Stimulated activated CD8-positive, alpha-beta memory T cell treated with anti-CD3 and anti-CD28 coated beads, Interleukin-2, amount 100 ng/mL, for 1 hour (primary cell): ENCODE data around the gene PRKAG2.

ENCODE experiments used
- DNase-seq, 2 donors: peaks; one replicate each; pipeline ENCODE4 v3.0.0-alpha.2; 2020; ENCODE audit warnings: low read depth in 2 of 2

The PRKAG2 gene

DNA sequence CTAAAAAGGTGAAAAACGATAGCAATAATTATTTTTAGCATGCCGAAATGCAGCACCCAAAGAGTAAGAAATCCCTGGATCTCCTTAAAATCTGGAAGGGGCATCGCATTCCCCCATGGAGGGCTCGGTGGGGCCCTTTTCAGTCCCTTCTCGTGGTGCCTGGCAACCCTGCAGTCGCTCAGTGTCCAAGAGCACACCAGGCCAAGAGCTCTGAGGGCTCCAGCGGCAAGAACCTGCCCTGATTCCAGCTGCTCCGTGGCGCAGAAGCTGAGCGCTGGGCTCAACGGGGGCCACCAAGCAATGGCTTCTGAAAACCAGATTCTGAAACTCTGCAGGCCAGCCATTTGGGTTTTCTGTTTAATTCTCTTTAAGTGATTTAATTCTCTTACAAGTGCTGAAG is 131.2 kb downstream of the PRKAG2 start:
- DNase-seq = no peak

DNA sequence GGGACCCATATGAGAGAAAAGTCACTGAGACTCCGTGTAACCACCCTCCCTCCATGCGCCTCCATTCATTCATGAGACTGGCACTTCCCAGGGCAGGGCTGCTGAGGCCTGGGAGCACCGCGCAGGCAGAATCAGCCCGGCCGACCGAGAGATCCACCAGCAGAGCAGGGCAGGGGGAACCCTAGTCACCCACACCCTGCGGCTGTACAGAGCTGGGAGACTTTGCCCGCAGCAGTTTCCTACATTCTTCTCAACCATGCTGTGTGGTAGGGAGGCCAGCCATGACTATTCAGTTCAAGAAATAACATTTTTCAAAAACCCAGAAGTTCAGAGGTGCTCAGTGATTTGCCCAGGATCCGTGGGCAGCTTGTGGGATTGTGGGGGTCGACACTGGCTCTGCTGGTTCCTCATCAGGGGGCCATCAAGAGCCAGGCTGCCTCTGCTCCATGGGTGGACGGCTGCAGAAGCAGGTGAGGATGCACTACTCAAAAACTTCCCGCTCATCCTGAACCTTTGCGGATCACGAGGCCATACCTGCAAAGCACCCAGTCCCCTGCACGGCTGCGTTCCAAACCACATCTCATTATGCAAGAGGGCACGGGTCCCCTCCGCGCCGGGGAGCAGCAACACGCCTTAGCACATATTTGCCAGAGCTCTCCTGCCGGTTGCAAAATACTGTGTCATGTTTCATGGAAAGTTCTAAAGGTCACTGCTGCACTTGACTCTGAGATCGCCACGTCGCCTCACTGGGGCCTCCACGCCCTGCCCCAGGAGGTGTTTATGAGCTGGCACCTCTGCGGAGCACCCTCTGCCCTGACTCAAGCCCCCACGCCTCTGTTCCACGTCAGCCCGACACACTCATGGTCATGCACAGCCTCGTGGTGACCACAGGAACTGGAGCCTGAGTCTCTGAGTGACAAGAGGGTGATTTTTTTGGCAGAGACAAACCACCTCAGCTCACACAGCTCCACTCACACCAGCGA is 132.0 kb downstream of the PRKAG2 start:
- DNase-seq = no peak

DNA sequence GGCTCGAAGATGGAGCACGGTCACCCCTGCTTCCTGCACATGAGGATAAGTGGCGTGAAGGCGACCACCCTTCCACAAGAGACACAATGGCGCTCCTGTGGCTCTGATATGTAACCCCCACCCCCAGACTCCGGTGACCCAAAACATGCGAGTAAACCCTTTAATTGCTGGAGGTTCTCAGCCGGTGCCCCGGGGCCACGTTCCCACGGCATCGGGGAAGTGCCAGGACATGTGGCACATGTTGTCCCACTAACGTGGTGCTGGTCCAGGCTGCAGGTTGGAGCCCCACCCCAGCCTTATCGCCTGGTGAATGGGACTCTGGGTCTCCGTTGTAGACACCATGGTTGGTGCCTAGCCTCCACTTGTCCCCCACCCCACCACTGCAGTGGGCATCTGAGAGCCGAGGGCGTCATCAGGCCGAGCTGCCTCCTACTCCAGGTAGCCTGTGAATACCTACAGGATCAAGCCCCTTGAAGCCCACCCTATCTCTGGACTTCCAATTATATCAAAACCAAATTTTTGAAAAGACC is 132.8 kb downstream of the PRKAG2 start:
- no peak for DNase-seq

DNA sequence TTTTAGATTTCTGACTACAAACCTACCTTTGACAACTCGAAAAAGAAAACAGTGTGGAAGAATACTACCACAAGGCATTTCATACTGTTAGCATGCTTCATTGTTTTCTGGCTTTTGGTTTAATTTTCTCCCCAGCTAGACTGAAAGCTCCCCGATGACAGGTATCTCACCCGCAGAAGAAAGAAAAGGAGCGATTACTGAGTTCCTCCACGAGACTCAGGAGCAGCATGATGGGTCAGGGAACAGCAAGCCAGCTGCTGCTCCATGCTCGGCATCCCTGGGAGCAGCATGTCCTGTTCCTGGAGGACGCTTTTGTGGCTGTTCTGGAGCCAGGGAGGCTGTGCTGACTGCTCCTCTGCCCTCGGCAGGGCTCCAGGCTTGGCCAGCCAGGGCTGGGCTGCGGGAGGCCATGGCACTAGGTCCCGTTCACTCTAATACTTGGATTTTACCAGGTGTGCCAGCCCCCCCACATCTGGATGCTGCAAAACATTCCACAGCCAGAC is 133.4 kb downstream of the PRKAG2 start:
- DNase-seq = no peak

DNA sequence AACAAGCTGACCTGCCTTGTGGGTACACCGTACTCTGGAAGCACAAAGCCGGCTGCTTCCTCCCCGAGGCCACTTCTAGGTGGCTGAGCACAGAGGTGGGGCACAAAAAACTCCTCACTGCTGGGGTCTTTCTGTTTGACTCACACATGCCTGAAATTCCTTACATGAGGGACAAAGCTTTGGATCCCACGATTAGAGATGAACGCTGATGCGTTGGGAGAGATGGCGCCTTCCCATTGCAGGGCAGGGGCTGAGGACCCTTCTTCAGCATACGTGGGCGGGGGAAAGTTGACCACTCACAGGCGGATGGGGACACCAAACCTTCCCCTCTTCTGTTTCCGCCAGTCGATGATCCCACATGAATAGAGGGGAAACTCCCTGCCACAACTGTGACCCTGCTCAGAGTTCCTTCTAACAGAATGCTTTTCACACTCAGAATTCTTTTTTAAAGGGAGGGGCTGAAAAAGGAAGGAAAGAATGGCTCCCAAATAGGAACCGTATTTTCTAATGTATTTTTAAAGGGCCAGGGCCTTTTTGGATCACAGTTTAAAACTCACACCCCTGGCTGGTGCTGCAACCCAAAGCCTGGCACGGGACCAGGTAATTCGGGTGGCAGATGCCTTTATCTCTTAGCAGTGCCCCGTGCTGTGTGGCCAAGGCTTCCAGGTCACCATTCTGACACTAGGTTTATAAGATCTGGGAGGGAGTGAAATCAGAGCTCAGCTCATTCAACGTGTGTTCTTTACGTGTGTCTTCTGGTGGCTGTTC is 134.0 kb downstream of the PRKAG2 start:
- DNase-seq = no peak

DNA sequence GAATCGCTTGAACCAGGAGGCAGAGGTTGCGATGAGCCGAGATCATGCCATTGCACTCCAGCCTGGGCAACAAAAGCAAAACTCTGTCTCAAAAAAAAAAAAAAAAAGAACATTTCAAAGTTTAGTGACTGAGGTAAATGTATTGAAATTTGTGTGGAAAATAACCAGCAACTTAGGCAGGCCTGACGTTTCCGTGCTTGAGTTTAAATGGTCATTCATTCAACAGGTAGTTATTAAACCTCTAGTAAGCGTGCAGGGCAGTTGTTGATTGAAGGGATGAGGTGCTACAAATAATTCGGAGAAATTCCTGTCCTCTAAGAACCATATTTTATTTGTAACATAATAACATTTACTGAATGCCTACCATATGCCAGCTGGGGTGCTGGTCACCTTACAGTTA is 135.3 kb downstream of the PRKAG2 start:
- no peak for DNase-seq

DNA sequence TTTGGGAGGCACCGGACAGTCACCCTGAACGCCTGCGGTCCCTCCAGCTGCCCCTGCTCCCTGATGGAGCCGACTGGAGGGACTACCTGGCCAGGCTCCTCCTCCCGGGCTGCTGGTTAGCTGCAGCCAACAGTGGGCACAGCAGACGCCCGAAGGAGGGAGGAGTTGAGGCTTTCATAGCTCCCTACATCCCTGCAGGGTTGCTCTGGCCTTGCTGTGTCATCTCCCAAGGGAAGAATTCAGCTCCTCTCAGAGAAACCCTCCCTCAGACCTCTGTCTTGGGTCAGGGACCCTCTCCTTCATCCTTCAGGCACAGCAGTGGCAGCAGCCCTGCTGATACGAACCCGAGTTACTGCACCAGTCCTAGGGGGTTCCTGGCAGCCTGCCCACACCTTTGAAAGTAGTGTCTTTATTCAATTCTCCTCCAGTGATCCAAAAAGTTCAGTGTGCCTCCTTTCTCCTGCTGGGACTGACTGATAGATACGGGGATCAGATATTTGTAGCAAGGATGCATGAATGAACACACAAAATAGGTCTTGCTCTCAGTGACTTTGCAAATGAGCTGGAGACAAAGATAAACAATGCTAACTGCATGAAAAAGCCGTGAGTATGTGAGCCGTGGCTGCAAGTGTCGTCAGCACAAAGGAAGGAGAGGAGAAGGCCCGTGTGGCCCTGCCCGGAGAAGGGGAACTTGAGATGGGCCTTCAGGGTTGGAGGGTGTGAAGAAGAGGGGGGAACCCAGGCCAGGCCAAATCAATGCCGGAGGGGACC is 136.6 kb downstream of the PRKAG2 start:
- DNase-seq = no peak

DNA sequence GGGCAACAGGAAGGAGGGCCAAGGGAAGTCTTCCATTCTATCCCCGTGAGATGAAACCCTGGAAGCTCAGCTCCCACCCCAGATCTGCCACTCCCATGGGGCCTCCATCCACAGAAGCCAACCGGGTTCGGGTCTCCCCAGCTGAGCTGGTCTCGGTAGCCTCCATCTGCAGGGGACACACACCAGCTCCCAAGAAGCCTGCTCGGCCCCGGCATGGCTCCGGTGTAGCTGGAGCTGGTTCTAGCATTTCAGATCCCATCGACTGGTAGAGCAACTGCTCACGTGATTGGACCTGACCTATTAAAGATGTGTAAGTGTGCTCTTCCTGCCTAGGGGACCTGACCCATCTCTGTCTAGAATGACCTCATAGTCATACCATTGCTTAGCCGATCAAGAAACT is 138.0 kb downstream of the PRKAG2 start:
- no peak for DNase-seq

DNA sequence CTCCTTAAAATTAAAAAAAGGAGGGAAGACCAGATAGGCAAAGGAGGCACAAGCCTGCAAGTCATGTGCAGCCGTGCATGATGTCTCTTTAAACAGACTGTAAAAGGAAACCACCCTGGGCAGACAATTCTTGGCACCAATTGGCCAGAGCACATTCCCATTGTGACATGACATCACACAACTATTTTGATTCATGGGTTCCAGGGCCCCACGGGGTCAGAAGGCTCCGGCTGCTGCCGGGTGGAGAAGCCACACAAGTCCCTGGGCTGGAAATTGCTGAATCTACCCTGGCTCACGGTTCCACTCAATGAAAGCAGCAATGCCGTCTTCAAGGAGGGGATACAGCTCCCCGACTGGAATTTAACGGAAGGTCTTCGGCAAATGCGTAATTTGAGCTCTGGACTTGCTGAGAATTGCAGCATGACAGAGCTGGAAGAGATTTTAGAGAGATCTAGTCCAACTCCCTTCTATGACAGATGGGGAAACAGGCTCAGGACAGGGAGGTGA is 140.5 kb downstream of the PRKAG2 start:
- no peak for DNase-seq

DNA sequence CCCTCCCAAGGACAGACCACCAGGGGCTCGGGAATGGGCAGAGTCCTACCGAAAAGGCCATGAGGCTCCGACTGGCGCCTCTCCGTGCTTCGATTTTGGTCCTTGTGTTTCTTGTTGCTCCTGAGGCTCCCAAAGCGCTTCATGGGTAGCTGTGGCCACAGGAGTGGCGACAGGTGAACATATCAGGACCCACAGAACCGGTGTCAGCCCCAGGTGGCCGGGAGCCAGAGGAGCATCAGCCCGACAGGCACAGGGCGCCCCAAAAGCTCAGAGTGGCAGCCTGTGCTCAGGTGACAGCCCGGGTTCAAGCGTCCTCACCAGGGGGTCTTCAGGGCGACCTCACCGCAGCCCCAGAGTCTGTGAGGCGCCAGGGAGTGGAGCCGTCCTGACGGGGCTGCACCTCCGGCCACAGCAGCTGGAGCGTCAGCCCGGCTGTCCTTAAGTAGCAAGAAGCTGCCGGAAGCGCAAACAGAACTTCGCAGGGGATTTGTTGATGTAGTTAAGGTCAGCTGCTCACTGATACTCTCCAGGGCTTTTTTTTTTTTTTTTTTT is 141.0 kb downstream of the PRKAG2 start:
- DNase-seq = no peak

DNA sequence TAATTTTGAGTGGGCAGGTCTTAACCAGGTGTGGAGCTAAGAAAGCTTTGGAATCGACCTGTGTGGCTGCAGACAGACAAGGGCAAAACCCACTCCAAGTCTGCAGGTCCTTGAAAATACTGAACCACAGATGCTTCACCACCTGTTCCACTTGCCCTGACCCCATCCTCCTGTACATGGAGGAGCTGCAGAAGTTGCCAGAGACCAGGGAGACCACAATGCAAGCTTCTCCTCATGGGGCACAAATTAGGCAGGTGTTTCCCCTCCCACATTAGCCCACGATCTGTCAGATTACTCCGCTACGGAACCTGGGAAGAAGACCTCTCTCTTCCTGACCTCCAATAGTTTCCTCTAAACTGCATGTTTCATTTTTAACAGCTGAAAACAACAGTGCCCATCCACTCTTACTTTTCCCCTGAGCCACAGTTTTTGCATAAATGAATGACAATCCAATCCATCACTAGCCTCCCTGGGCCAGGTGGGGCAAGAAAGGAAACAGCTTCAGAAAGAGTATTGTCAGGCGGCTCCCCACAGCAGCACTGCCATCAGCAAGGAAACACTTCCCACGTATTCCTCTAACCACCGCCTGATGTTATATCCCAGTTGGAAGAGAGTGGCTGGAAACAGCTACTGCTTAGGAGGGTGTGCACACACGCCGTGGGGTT is 141.6 kb downstream of the PRKAG2 start:
- DNase-seq = no peak

DNA sequence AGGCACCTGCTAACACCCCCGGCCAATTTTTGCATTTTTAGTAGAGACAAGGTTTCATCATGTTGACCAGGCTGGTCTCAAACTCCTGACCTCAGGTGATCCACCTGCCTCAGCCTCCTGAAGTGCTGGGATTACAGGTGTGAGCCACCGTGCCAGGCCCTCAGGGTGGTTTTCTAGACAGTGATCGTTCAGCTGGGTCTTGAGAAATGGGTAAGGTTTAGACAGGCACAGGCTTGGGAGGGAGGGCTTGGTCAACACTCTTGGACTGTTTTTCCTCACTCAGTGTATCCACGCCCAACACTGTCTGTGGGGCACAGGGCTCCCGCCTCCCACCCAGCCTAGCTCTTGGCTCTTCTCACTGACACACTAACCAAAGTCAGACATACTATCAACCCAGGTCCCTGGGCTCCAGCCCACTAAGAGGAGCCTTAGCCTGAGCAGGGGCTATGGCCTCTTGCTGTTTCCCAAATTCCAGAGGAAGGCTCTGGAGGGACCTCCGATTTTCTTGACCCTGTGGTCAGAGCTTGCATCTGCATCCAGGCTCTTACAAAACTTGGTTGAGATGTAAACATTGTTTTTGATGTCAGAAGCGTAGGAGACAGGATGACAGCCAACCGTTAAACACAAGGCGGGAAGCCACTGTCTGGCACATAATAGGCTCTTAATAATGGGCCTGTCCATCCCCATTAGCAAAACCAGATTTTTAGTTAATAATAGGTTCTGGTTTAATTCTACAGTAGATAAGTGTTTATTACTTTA is 143.9 kb downstream of the PRKAG2 start:
- DNase-seq = no peak

DNA sequence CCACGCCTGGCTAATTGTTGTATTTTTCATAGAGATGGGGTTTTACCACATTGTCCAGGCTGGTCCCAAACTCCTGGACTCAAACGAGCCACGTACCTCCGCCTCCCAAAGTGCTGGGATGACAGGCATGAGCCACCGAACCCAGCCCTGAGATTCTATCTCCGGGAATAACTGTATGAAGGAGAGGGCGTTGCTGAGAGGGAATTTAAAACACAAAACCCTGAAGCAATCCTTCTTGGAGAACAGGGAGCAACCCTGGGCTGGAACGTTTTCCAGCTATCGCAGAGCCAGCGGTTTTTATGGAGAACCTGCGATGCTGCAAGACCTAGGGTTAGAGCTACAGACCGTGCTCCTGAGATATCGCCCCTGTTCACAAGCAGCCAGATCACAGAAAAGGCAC is 144.6 kb downstream of the PRKAG2 start:
- DNase-seq = no peak

DNA sequence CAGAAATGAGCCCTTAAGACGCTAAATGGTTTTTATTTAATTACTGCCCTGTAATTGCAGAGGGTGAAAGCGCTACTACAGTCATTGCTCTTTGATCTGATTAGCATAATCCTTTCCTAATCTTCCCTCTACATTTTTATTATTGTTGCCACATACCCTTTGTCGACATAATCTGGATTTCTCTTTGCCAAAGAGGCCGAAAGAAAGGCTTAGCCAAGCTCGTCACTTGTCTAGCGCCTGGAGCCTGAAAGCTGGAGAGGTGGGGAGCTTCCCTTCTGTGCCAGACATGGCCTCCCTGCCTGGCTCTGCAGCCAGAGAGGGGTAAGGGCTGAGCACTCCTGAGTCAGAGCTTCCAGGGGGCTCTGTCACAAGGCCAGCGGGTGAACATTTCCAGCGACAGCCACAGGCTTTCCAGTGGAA is 145.9 kb downstream of the PRKAG2 start:
- DNase-seq = no peak

DNA sequence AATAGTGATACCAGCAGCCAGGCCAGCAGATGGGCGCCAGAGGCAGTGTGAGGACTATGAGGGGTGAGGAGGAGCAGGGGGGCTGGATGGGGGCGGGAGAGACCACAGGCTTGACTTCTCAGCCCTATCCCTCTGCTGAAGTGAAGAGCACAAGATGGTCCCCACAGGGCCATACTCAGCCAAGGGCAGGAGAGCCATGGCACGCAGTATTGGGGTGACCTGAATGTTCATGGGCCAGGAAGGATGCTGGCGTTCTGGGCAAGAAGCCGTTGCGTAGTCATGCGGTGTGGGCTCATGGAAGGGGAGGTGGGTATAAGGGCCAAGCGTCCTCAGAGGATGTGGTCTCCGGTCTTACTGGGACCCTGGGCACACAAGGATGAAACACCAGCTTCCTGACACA is 146.3 kb downstream of the PRKAG2 start:
- no peak for DNase-seq

DNA sequence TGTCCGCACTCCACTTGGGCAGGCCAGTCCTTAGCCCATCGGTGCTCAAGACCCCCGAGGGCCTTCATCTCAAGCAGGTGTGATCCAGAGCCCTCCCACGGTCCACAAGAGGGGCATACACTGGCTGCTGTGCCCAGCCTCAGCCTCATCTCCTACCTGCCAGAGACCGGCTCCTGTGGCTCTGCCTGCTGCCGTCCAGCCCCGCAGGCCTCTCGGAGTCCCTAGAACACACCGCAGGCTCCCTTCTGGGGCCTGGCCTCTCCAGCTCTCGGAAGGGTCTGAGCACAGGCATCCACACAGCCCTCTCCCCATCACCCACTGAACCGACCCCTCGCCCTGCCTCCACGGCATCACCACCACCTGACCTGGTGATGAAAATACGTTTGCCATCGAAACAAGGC is 147.4 kb downstream of the PRKAG2 start:
- DNase-seq = no peak

DNA sequence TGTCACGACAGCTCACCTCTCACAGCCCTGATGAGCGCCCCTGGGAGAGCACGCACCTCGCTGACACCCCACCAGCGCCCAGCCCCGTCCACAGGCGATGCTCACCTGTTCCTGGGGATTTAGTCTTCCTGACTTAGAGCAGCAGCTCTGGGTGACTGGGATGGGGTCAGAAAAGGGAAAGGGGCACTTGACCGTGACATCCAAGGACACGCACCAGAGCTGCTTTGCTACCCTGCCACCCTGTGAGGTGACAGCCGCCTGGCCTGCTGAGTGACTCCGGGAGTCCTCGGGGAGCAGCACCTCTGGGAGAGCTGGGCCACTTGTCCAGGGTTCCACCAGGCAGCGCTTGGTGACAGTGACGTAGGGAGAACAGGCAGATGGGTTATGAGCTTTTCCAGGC is 148.2 kb downstream of the PRKAG2 start:
- DNase-seq = no peak

DNA sequence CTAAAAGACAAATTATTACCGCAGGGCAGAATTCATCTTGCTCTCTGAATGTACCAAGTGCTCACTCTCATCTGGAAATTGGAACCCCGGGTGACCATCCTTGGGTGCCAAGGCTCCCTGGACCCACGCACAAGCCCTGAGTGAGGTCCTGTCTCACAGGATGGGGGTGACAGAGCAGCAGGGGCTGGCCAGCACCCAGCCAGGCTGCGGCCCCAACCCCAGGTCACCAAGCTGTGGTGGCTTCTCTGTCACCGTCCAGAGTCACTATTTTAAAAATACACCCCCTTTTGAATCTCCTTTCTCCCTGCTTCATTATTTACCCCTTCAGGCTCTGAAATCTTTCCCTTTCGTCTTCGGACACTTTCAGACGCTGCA is 148.6 kb downstream of the PRKAG2 start:
- no peak for DNase-seq

DNA sequence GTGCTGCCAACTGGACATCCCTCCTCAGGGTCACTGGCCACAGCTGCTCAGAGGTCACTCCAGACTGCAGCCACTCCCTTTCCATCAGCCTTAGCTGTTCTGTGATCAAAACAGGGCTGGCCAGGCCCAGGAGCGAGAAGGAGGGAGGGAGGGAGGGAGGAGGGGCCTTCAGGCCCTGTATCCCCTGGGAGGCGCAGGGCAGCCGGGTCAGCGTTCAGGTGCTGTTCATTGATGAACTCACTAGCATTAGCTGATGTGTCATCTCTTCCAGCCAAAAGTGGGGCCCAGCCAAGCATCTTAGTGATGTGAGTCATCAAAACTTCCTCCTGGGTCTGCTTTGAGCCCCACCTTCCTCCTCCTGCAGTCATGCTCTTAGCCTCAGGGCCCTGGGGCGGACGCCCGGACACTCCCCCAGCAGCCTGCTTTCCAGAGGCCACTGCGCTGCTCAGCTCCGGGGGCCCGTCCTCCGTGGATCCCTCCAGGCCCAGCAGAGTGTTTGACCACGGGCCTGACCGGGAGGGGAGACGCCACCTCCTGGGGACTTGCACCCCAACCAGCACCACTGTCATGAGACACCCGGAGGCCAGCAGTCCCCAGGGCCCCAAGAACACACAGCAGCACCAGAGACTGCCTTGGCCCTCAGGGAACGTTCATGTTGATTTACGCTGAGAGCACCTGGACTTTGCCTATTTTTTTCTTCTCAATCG is 149.2 kb downstream of the PRKAG2 start:
- peak; percentile 22 to 25 for DNase-seq
